NCI-H146 (cell line): ENCODE measurements around the gene CD226.
A peak's percentile ranks its signal among the peaks of the same experiment; 100 is the strongest.
"Not testable (repeated sequence)": the region's sequence is repeated elsewhere in the genome, so short reads cannot be mapped to it uniquely, and the experiment has no call there.

Experiments used
- DNase-seq: peaks from one replicate; lab custom pipeline; 2025; lab: John Stamatoyannopoulos, UW

CD226 gene

GRCh38 chr18:69956665-69957620, 9.3 kb upstream of the CD226 start:
- DNase-seq: peak; percentile 86

GRCh38 chr18:69956057-69956456, 8.4 kb upstream of the CD226 start:
- peak; percentile 44 for DNase-seq

GRCh38 chr18:69954719-69955480, 7.2 kb upstream of the CD226 start:
- peak; percentile 21 for DNase-seq

- no peak for DNase-seq
These were observed 5.5 kb upstream of the CD226 start for GRCh38 chr18:69953191-69953590.

- DNase-seq: no peak
These were observed 3.5 kb upstream of the CD226 start for GRCh38 chr18:69951182-69951581.

- no peak for DNase-seq
These were observed 1.9 kb upstream of the CD226 start for GRCh38 chr18:69949538-69949936.

- DNase-seq: no peak
These were observed 1.4 kb upstream of the CD226 start for GRCh38 chr18:69948919-69949537.

GRCh38 chr18:69948256-69948655, 583 bp upstream of the CD226 start:
- no peak for DNase-seq

GRCh38 chr18:69946608-69947155, 991 bp downstream of the CD226 start:
- no peak for DNase-seq

- DNase-seq: no peak
These were observed 2.2 kb downstream of the CD226 start for GRCh38 chr18:69945220-69946114.

GRCh38 chr18:69944436-69944835, 3.2 kb downstream of the CD226 start:
- no peak for DNase-seq

- DNase-seq: no peak
These were observed 4.7 kb downstream of the CD226 start for GRCh38 chr18:69943021-69943420.

GRCh38 chr18:69941183-69941582, 6.5 kb downstream of the CD226 start:
- no peak for DNase-seq

- not testable (repeated sequence) for DNase-seq
These were observed 7.9 kb downstream of the CD226 start for GRCh38 chr18:69939812-69940211.

- DNase-seq: no peak
These were observed 11.5 kb downstream of the CD226 start for GRCh38 chr18:69936191-69936558.

GRCh38 chr18:69935319-69936190, 12.1 kb downstream of the CD226 start:
- DNase-seq: no peak

- DNase-seq: no peak
These were observed 12.9 kb downstream of the CD226 start for GRCh38 chr18:69934601-69935265.

GRCh38 chr18:69929041-69929774, 18.5 kb downstream of the CD226 start:
- DNase-seq: no peak

GRCh38 chr18:69916412-69916811, 31.3 kb downstream of the CD226 start:
- no peak for DNase-seq
